ENCODE results near the gene LIMS2. TPM values are rescaled to one million over a fixed set of nuclear protein-coding genes. Genes with fewer than 3 reads are reported as not detected.

LIMS2 gene
- total RNA-seq, 4 donors from 2014 or later: 99.2 to 342 (median 175) TPM

DNA sequence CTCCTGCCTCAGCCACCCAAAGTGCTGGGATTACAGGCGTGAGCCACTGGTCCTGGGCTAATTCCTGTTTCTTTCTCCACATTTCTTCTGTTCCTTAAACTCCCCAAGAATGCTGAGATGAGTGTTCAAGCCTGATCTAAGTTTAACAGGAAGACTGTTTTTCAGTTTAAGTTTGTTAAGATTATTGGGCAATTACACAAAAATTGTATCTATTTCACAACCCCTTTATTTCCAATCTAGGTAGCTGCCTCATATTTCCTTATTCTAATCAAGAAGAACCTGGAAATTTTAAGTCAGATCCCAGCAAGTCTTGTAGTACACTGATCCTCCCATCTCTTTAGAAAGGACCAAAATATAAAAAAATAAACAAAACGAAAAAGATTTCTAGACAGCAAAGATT is 37.7 kb upstream of the LIMS2 start:
- 88% methylated on average over 2 of the region's 2 CpGs for WGBS
- intact Hi-C loops (cut with DNase I): no loop called here
- H3K36me3 ChIP-seq: peaks cover 22 to 65% (median 52%) of the 10 kb centered on the region in 4 donors

GRCh38 chr2:127709336-127709735 is 34.0 kb upstream of the LIMS2 start:
- peak; percentile 37 for DNase-seq (ENCODE audit: extremely low spot score)
- WGBS: 89% methylated on average over 13 of the region's 13 CpGs

More for the DNA sequence above, 37.7 kb upstream of the LIMS2 start:
- TF ChIP-seq, protein P1, sequence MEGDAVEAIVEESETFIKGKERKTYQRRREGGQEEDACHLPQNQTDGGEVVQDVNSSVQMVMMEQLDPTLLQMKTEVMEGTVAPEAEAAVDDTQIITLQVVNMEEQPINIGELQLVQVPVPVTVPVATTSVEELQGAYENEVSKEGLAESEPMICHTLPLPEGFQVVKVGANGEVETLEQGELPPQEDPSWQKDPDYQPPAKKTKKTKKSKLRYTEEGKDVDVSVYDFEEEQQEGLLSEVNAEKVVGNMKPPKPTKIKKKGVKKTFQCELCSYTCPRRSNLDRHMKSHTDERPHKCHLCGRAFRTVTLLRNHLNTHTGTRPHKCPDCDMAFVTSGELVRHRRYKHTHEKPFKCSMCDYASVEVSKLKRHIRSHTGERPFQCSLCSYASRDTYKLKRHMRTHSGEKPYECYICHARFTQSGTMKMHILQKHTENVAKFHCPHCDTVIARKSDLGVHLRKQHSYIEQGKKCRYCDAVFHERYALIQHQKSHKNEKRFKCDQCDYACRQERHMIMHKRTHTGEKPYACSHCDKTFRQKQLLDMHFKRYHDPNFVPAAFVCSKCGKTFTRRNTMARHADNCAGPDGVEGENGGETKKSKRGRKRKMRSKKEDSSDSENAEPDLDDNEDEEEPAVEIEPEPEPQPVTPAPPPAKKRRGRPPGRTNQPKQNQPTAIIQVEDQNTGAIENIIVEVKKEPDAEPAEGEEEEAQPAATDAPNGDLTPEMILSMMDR (IDR thresholded peaks at IDR 0.05): no peak
- TF ChIP-seq POLR2AphosphoS5 (IDR thresholded peaks at IDR 0.05): no peak
- TF ChIP-seq POLR2A (IDR thresholded peaks at IDR 0.05; ENCODE audit: low read depth): no peak
- TF ChIP-seq EP300 (IDR thresholded peaks at IDR 0.05): no peak
- Histone ChIP-seq H3K27me3 (no peaks in the 10 kb centered on the region), H3K4me3 (no peak overlapping the region), H3K9me3 (no peaks in the 10 kb centered on the region), H3K27ac (replicated peaks in 1 of 4) (no peak overlapping the region), H3K4me1 (peaks cover 3 to 7% (median 4%) of the 10 kb centered on the region in 4 donors)
- DNase-seq (ENCODE audit: extremely low spot score): no peak

DNA sequence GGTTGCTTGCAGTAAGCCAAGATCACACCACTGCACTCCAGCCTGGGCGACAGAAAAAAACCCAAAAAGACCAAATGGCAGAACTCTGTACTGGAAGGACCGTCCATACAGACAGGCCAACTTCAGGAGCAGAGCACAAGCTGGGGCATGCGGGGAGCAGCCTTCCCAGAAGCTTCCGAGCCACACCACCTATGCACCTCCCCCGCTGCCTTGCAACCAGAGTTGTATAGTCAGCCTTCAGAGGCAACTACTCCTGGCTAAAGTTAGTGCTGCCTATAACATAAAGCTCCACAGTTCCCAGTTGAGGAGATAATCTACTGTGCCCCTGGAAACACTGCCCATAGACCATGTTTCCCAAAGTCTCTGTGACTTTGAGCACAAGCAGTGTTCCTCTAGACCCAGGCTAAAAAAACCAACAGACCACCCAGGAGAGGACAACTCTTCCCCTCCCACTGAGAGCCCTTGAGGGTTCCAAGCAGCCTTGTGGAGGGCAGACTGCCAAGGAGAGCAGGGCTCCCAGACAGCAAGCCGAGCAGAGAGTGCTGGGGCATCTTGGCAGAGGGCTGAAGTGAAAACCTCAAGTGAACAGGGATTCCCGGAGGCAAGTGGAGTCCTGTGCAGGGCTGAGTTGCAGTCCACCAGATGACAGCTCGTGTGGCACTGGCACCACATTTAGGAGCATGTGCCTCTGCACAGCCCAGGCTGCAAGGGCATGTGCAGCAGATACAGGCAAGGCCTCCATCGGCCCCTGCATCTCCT is 32.7 kb upstream of the LIMS2 start:
- no peak overlapping the region for H3K4me3 ChIP-seq
- no peak overlapping the region for H3K27ac ChIP-seq (replicated peaks in 1 of 4)
- H3K36me3 ChIP-seq: peaks cover 24 to 59% (median 49%) of the 10 kb centered on the region in 4 donors
- TF ChIP-seq POLR2A (IDR thresholded peaks at IDR 0.05; ENCODE audit: low read depth) (no peak), EP300 (IDR thresholded peaks at IDR 0.05) (no peak), POLR2AphosphoS5 (IDR thresholded peaks at IDR 0.05) (no peak)
- TF ChIP-seq, protein P1 (IDR thresholded peaks at IDR 0.05): no peak
- DNase-seq (ENCODE audit: extremely low spot score): peak; percentile 62
- peaks cover 21 to 33% (median 24%) of the 10 kb centered on the region in 4 donors for H3K4me1 ChIP-seq
- intact Hi-C loops (cut with DNase I): no loop called here
- H3K9me3 ChIP-seq: no peaks in the 10 kb centered on the region
- H3K27me3 ChIP-seq: no peaks in the 10 kb centered on the region
- WGBS: 90% methylated on average over 6 of the region's 9 CpGs

More at GRCh38 chr2:127709336-127709735, 34.0 kb upstream of the LIMS2 start:
- TF ChIP-seq POLR2A (IDR thresholded peaks at IDR 0.05; ENCODE audit: low read depth) (no peak), POLR2AphosphoS5 (IDR thresholded peaks at IDR 0.05) (no peak)
- TF ChIP-seq, protein P1 (IDR thresholded peaks at IDR 0.05): no peak
- Histone ChIP-seq H3K36me3 (peaks cover 24 to 69% (median 60%) of the 10 kb centered on the region in 4 donors), H3K27ac (replicated peaks in 1 of 4) (no peak overlapping the region), H3K27me3 (no peaks in the 10 kb centered on the region), H3K4me1 (peaks cover 10 to 20% (median 14%) of the 10 kb centered on the region in 4 donors), H3K9me3 (no peaks in the 10 kb centered on the region), H3K4me3 (no peak overlapping the region)
- intact Hi-C loops (cut with DNase I): no loop called here

DNA sequence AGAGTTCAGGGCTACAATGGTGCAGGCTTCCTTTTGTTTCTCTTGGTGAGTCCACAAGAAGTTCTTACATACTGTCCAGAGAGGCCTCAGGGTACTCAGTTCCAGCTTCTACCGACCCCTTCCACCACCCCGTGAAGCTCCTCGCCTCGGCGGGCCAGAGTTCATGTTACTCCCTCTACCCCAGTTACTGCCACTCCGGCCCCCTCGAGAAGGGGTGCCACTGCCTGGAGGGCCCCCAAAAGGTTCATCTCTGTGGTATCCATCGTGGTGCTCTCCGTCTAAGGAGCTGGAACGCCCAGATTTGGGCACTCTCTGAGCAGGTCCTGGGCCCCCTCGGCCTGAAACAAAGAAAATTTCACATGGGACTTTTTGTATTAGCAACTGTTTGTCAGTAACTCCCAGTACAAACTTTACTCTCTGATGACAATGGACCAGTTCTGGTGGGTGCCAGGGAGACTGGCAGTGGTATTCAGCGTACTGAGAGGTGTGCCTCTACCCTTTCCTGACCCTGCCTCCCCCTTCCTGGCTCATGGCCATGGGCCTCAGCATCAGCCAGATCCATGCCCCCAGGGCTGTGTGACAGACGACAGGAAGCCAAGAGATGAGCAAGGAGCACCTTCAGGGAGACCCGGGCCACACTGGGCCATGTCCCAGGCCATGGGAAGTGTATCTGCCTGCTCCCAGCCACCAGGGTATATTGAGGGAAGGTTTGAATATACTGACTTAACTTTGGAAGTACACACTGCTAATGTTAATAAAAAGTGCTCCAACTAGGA is 31.1 kb upstream of the LIMS2 start:
- intact Hi-C loops (cut with DNase I): no loop called here
- Histone ChIP-seq H3K27me3 (no peaks in the 10 kb centered on the region), H3K36me3 (peaks cover 24 to 59% (median 48%) of the 10 kb centered on the region in 4 donors), H3K4me3 (no peak overlapping the region), H3K9me3 (no peaks in the 10 kb centered on the region), H3K27ac (replicated peaks in 1 of 4) (peak overlapping the region in 1 of 4 donors; percentile 23), H3K4me1 (peaks cover 30 to 45% (median 34%) of the 10 kb centered on the region in 4 donors)
- TF ChIP-seq, protein P1 (IDR thresholded peaks at IDR 0.05): no peak
- TF ChIP-seq POLR2A (IDR thresholded peaks at IDR 0.05; ENCODE audit: low read depth): no peak
- TF ChIP-seq POLR2AphosphoS5 (IDR thresholded peaks at IDR 0.05): no peak
- no peak for TF ChIP-seq EP300 (IDR thresholded peaks at IDR 0.05)
- peak; percentile 83 for DNase-seq (ENCODE audit: extremely low spot score)
- 86% methylated on average over 13 of the region's 14 CpGs for WGBS
